HG02970 (cell line): ENCODE data around the gene FADS1.

Experiments used
- ATAC-seq: cut with Tn5 transposase; IDR thresholded peaks from one replicate; pipeline ENCODE4 v1.9.1; 2021; ENCODE audit warnings: mild to moderate bottlenecking, moderate library complexity, moderate number of reproducible peaks; ENCODE audit not compliant: unreplicated experiment, low FRiP score

FADS1 gene

DNA sequence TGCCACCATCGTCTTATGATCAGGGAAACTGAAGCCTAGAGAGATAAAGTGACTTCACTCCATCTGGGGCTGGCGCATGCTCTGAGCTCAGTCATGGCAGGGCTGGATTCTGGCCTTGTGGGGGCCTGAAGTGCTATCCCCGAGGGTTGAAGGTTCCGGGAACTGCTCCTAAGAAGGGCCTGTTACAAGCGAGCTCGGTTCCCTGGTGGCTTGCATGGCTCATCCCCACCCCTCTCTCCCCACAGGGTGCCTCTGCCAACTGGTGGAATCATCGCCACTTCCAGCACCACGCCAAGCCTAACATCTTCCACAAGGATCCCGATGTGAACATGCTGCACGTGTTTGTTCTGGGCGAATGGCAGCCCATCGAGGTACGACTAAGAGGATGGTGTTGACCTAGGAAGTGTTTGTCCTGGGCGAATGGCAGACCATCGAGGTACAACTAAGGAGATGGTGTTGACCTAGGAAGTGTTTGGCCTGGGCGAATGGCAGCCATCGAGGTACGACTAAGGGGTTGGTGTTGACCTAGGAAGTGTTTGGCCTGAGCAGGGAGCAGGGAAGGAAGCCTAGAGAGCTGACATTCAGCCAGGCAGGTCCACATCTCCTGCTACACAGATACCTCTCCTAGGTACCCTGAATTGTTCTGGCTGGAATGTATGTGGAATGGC is 31.2 kb upstream of the FADS1 start:
- no peak for ATAC-seq

DNA sequence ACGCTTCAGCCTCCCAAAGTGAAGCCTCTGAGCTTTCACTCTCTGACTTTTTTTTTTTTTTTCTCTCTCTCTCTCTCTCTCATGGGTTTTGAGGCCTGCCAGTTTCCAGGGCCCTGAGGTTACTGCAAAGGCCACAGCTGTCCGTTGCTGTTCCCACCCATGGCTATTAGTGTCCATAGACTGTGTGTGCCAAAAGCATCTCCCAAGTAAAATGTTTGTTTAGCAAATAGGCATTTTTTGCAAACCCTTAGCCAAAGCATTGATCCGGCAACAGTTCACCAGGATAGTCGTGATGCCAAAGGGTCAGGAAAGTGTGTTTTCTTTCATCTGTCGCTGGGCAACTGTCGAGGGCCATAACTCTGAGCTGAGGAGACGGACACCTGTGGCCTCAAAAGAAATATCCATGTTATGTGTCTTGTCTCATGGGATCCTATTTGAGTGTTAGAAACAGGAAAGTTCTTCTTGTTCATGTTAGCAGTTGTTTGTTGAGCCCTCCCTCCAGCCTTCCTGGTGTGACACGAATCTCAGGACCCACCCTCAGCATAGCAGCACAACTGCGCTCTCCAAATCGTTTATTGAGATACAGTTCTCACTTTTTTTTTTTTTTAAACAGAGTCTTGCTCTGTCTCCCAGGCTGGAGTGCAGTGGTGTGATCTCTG is 29.7 kb upstream of the FADS1 start:
- ATAC-seq = no peak

DNA sequence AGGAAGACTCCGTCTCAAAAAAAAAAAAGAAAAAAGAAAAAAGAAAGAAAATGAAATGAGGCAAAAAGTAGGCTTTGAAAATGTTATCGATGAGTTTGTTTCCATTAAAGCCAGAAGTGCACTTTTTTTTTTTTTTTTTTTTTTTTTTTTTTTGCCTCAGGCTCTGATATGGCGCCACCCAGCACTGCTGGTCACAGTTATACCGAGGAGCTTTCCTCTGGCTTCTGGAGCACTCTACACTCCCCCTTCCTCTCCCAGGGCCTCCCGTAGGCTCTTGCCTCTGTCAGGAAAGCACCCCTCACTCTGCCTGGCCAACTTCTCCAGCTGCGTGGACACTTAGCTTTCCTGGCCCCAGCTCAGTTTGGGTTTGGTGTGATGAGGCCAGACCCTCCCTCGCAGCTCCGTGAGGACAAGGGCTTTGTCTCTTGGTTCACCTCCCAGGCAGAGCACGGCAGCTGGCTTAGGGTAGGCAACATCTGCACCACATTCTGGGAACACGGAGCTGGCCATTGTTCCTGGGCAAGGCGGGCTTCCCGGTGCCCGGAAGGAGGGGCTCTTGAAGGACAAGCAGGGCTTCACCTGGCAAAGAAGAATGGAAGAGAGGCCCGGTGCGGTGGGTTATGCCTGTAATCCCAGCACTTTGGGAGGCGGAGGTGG is 28.2 kb upstream of the FADS1 start:
- no peak for ATAC-seq

DNA sequence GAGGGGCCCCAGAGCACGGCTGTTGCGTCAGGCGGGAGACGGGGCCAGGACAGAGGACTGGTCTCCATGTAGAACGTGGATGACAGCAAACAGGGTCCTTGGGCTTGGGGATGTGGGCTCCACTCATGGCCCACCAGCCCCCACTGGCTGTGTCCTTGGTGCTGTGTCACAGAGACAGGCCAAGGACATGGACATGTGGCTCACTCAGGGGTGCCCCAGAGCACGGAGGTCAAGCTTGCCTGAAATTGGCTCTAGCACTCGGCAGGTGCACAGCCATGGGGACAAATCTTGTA is 25.7 kb upstream of the FADS1 start:
- no peak for ATAC-seq

DNA sequence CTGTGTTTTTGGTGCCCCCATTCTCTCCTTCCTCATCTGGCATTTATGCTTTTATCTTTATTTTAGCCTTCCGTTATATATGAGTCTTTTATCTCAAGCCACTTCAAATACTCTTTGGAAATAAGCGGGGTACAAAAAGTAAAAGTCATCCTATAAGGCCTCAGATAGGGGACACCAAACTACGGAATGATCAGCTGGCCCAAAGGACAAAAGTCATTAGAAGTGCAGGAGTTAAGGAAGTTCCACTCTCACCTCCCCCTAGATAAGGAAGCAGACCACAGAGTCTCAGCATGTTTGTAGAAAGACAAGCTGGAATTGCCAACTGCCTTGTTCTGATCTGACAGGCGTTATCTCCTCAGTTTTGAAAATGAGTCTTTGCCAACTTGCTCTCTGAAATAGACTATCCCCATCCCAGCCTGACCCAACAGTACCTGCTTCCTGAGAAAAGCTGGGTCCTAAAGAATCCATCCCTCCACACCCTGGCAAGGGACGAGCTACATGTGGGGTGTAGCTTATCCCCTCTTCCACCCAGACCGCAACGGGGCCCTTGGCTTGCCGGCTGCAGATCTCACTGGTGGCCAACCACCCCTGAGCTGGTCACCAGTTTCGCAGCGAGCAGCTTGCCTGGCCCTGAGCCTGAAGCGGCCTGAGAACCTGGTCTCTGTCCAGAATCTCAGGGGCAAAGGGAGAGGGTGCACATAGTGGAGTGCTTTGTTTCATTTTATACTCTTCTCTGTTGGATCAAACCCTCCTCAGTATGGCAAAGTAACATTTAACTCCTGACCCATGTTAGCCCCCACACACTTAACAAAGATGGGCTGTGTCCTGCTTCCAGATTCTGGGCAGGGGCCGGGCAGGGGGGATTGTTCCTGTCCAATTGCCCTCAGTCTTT is 25.1 kb upstream of the FADS1 start:
- no peak for ATAC-seq

DNA sequence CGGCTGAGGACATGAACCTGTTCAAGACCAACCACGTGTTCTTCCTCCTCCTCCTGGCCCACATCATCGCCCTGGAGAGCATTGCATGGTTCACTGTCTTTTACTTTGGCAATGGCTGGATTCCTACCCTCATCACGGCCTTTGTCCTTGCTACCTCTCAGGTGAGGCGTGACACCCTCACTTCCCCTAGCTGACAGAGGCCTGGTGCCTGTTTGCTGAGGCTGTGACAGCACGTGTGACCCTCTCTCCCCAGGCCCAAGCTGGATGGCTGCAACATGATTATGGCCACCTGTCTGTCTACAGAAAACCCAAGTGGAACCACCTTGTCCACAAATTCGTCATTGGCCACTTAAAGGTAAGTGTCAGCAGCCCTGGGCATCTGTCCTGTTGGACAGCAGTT is 23.6 kb upstream of the FADS1 start:
- ATAC-seq = no peak

DNA sequence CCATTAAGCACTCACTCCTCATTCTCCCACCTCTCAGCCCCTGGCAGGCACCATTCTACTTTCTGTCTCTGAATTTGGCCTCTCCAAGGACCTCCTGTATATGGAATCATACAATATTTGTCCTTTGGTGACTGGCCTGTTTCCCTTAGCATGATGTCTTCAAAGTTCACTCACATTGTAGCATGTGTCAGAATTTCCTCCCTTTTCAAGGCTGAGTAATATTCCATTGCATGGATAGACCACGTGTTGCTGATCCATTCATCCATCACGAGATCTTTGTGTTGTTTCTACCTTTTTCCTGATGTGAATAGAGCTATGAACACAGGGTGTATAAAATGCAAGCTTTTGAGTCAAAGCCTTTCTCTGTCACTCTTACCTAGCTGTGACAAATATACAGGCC is 22.9 kb upstream of the FADS1 start:
- no peak for ATAC-seq

DNA sequence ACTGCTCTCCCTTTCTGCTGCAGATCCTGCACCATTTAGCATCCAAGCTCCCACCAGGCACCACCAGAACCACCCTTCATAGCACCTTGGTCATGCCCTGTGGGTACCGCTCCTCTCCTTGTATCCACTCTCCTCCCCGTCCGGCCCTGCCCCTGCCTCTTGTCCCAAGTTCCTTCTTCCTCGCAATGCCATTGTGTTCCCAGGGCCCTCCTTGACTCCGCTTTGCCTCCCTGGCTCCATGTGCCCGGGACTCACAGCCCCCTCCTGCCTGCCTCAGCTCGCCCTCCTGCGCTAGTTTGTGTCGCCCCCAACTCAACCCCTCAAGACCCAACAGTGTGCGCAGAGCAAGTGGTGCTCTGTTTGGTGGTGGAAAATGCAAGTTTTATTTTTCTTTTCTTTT is 22.1 kb upstream of the FADS1 start:
- no peak for ATAC-seq

DNA sequence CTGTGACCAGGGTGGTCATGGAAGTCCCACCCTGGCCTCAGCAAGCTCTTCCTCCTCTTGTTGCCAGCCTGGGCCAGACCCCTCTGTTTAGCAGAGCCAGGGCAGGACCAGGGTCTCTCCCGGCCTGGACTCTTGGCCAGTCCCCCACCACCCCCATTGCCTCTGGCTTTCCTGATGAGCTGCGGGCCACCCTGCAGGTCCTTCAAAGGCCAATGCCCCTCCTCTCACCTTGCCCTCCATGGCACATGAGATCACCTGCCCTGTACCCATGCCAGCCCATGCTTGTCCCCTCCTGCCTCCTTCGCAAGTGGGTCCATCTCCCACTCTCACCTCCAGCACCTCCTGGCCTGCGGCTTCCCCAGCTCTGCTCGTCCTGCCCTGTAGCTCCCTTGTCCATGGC is 21.7 kb upstream of the FADS1 start:
- ATAC-seq = no peak

DNA sequence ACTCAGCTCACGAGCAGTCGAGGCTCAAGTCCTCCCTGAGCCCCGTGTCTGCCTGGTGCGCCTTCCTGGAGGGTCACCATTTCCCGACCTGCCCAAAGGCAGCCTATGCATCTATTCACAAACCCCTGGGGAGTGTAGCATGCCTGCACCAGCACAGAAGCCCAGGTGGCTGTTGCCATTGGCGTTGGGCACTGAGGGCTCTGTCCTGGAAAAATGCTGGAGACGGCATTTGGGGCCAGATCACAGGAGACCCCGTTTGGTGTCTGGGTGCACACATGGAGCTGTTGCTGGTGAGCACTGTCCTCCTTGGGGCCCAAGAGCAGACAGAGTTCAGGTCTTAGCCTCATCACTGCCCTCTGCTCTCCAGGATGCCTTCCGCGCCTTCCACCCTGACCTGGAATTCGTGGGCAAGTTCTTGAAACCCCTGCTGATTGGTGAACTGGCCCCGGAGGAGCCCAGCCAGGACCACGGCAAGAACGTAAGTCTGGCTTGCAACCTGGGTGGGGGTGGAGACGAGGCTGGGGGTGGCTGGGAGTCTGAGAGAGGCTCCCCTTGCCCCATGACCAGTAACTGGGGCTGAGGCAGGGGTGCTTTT is 20.7 kb upstream of the FADS1 start:
- ATAC-seq = no peak

DNA sequence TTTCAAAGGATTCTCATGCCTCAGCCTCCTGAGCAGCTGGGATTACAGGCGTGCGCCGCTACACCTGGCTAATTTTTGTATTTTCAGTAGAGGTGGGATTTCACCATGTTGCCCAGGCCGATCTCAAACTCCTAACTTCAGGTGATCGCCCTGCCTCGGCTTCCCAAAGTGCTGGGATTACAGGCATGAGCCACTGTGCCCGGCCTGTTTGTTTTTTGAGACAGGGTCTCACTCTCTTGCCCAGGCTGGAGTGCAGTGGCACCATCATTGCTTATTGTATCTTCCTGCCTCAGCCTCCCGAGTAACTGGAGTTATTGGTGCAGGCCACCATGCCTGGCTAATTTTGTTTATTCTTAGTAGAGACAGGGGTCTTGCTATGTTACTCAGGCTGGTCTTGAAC is 19.4 kb upstream of the FADS1 start:
- ATAC-seq = no peak

DNA sequence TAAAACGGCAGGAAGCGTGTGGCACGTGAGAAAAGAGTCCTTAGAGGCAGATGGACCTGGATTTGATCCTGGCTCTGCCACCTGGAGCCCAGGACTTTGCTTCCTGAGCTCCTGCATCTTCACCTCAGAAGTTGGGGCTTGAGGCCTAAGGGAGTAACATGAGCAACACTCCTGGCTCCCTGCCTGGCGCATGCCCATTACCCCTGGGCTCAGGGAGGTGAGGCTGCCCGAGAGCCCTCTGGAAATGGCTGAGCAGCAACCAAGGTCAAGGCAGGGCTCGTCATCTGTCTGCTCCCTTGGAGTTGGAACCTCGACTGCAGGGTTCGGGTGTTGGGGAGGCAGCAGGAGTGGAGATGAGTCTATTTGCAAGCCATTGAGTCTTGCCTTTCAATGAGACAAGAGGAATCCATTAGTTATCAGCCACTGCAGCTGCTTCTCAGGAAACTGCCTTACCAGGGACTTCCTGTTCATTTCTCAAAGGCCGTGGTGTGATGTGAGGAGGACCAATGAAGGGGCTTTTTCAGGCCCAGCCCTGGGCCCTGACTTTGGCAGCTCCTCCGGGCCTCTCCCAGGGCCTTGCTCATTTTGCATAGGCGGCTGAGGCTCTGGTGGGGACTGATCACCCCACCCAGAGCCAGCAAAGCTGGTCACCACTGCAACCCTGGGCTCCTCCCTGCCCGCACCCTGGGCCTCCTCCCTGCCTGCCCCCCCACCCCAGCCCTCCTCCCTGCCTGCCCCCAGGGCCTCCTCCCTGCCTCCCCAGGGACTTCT is 17.7 kb upstream of the FADS1 start:
- peak; percentile 49 for ATAC-seq

DNA sequence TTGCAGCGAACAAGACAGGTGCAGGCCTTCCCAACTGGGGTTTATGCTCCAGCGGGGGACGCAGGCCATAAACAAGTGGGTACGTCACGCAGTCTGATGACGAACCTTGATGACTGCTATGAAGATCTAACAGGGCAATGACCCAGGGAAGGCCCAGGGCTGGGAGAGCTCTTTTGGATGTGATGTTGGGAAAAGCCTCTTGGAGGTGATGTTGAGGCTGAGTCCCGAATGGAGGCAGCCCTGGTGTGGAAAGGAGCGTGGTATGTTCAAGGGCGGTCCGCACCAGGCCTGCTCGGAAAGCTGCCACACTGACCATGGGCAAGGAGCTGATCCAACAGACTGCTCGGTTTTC is 17.1 kb upstream of the FADS1 start:
- no peak for ATAC-seq

DNA sequence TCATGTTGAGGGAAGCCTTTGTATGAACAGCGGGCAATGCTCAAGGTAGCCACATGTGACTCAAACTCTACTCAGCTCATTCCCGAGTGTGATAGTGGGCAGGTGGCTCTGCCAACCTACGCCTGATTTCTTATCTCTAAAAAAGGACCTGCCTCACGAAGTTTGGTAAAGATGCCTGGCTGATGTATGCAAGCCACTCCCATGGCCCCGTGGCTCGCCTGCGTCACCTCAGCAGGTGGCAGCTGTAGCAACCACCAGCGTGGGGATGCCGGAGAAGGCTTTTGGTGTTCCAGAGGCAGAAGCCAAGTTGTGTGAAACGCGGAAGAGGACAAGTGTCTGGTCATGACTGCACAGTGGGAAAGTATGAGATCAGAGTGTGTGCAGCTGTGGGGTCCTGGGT is 16.7 kb upstream of the FADS1 start:
- ATAC-seq = no peak

DNA sequence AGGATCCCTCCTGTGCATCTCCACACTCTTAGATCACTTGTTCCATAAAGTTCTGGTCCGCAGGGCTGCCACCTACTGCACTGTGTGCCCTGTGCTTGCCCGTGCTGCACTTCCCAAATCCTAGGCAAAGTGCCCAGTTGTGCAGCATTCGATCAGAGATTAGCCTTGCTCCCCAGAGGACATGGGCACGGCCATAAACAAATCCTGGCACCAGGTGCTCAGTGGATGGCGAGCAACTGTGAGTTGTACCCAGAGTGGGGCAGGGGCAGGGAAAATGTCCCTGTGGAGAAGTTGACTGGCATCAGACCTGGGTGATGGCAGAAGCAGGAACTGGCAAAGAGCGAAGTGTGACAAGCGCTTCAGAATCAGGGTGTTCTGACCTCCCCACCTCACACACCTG is 16.0 kb upstream of the FADS1 start:
- ATAC-seq = no peak

DNA sequence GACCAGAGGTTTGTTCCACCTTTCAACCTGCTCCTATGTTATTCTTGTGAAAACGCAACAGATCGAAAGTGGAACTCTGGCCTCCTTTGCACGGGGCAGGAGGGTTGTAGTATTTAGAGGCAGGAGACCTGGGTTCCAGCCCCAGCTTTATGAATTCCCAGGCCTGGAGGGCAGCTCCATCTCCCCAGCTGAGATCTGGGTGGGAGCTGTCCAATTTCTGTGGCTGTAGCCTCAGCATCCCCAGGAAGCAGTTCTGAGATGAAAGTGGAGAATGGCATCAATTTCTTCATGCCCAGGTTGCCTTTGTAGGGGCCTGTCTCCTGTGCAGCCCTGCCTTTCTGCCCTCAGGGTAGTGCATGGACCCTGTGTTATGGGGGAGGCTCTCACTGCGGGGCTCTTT is 15.4 kb upstream of the FADS1 start:
- no peak for ATAC-seq

DNA sequence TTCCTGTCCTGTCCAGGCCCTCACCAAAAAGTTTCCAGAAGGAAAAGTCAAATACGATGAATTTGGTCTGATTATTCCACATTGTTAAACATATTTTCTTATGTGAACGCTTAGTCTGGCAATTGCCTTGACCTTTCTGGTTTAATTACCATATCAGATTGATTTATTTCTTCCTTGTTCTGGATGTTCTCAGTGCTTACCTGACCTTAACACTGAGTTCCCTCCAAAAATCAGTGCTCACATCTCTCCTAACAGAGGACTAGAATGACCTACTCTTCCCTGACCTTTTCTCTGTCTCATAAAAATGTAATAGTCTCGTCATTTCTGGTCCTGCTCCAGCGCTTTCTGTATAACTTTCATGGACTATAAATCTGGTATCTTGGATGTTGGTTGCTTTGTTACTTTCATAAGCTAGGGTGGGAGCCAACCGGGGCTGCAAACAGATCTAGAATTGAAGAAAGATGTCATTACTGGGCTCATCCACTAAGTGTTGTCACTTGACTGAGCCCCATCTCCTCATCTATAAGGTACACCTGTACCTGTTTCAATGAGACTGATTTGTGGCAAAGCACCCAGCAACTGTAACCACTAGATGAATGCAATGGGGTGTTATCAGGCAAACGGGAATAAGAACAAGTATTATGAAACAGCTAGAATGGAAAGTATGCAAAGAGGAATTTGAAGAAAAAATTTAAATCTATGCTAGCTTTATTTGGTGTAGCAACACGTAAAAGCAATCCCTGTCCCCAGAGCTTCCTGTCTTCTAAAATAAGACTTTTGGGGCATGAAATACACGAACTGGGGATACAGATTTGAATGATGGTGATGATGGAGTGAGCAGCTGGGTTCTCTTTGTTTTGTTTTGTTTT is 13.7 kb upstream of the FADS1 start:
- no peak for ATAC-seq

DNA sequence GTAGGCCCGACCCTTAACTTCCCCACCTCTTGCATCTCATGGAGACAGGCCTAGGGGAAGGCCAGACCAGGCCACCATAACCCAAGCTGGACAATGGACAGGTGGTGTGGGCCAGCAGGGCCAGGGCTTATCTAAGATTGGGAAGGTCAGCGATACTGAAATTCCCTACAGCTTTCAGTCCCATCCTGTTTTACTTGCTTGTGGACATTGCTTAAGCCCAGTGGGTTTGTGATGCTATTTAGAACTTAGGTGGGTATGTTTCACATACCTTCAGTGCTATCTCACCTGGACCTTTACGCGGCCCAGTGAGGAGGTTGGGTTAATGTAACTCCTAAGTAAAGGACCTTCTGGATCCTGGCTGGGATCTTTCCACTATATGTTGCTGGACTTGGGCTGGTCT is 13.0 kb upstream of the FADS1 start:
- no peak for ATAC-seq

DNA sequence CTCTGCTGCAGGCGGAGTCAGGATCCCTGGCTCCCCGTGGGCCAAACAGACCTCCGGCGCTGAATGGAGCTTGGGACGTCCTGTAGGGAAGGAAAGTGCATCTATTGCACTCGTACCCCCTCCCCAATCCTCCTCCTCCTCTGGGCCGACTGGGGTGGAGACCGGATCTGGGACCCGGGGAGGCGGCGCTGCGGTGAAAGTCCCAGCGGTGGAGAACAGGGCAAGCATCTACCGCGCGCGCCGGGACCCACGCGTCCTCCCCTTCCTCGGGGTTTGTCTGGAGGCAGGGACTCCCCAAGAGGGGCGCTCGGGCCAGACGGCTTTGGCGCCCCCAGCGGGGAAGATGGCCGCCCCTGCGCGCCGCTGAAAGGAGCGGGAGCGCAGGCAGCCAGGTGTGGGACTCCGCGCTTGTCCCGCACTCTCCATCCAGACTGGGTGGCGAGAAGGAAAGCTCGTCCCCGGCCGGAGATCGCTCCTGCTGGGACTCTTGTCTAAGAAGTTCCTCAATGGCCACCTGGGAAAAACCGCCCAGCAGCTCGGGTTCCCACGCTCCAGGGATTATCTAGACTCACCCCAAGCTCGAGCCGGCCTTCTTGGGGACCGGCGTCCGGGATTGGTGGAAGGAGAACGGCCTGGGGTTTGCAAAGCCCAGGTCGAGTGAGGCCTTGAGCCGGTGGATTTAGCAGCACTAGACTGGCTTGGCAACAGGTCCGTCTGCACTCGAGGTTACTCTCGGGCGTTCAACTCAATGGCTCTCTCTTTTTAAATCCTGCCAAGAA is 12.0 kb upstream of the FADS1 start:
- peak; percentile 26 for ATAC-seq
